ENCODE data around the gene NT5E. TPM values are rescaled to one million over a fixed set of nuclear protein-coding genes. Genes with fewer than 3 reads are reported as not detected.

Gene NT5E
- total and polyA plus RNA-seq, 5 donors from 2014 or later = 0.62 to 13.7 (median 11.0) TPM

DNA sequence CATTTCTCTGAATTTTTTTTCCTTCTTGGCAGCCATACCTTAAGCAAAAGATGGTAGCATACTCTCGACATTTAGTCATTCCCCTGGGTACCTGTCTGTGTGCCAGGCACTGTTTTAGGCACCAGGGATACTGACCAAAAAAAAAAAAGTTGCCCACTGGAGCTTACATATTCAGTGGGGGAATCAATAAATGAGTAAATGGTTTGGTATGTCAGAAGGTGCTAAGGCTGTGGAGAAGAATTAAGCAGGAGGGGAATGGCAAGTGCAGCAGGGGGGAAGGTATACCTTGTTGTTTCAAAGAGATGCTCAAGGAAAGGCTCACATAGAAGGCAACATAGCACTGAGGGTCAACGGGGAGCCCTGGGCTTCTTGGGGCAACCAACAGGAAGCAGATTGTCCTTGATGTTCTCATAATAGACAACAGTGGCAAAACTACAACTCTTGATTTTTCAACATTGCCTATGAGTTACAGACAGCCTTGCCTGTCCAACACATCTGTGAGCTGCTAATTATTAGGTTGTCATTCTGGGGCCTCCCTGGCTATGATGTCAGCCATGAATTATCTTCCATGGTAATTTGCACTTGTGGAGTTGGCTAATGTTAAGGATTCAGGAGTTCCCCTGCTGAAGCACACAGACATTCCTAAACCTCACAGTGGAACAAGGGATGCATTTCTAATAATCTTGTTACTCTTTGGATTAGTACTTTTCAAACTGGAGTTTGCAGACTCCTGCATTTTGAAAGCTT, 19.6 kb downstream of the NT5E start:
- peaks cover 3% of the 10 kb centered on the region for H3K27me3 ChIP-seq (ENCODE audit: control insufficient read depth, insufficient read depth, low read length)
- no peak overlapping the region for H3K4me3 Mint-ChIP-seq
- no peak overlapping the region for H3K27ac ChIP-seq (ENCODE audit: insufficient read depth, low read length, poor library complexity, severe bottlenecking)
- no peaks in the 10 kb centered on the region for H3K36me3 Mint-ChIP-seq
- H3K4me1 Mint-ChIP-seq = peaks cover 0 to 15% (median 3%) of the 10 kb centered on the region in 4 donors
- H3K4me1 ChIP-seq (ENCODE audit: control insufficient read depth, insufficient read depth, low read length, poor library complexity, severe bottlenecking) = no peaks in the 10 kb centered on the region
- H3K9me3 Mint-ChIP-seq = no peaks in the 10 kb centered on the region
- H3K36me3 ChIP-seq (ENCODE audit: control insufficient read depth, insufficient read depth, low read length) = no peaks in the 10 kb centered on the region
- ATAC-seq (ENCODE audit: low read depth in 2 of 2) (no peak), DNase-seq (no peak)
- H3K27me3 Mint-ChIP-seq = no peaks in the 10 kb centered on the region
- no peak overlapping the region for H3K4me3 ChIP-seq (ENCODE audit: low read depth, low read length)
- H3K27ac Mint-ChIP-seq = no peak overlapping the region
- H3K9me3 ChIP-seq (ENCODE audit: control insufficient read depth in 2 of 2, low read length in 2 of 2) = no peaks in the 10 kb centered on the region

GRCh38 chr6:85470023-85470410, 20.1 kb downstream of the NT5E start:
- H3K27ac Mint-ChIP-seq = no peak overlapping the region
- Histone ChIP-seq H3K27ac (ENCODE audit: insufficient read depth, low read length, poor library complexity, severe bottlenecking) (no peak overlapping the region), H3K27me3 (ENCODE audit: control insufficient read depth, insufficient read depth, low read length) (peaks cover 3% of the 10 kb centered on the region), H3K4me3 (ENCODE audit: low read depth, low read length) (no peak overlapping the region), H3K4me1 (ENCODE audit: control insufficient read depth, insufficient read depth, low read length, poor library complexity, severe bottlenecking) (no peaks in the 10 kb centered on the region), H3K36me3 (ENCODE audit: control insufficient read depth, insufficient read depth, low read length) (no peaks in the 10 kb centered on the region), H3K9me3 (ENCODE audit: control insufficient read depth in 2 of 2, low read length in 2 of 2) (no peaks in the 10 kb centered on the region)
- H3K27me3 Mint-ChIP-seq = no peaks in the 10 kb centered on the region
- H3K36me3 Mint-ChIP-seq = no peaks in the 10 kb centered on the region
- ATAC-seq (ENCODE audit: low read depth in 2 of 2) = no peak
- no peaks in the 10 kb centered on the region for H3K9me3 Mint-ChIP-seq
- H3K4me3 Mint-ChIP-seq = no peak overlapping the region
- H3K4me1 Mint-ChIP-seq = peaks cover 0 to 9% (median 3%) of the 10 kb centered on the region in 4 donors
- no peak for DNase-seq

- no peak for DNase-seq
- Histone ChIP-seq H3K36me3 (ENCODE audit: control insufficient read depth, insufficient read depth, low read length) (no peaks in the 10 kb centered on the region), H3K9me3 (ENCODE audit: control insufficient read depth in 2 of 2, low read length in 2 of 2) (no peaks in the 10 kb centered on the region), H3K4me1 (ENCODE audit: control insufficient read depth, insufficient read depth, low read length, poor library complexity, severe bottlenecking) (no peaks in the 10 kb centered on the region), H3K27me3 (ENCODE audit: control insufficient read depth, insufficient read depth, low read length) (peaks cover 4% of the 10 kb centered on the region), H3K4me3 (ENCODE audit: low read depth, low read length) (no peak overlapping the region), H3K27ac (ENCODE audit: insufficient read depth, low read length, poor library complexity, severe bottlenecking) (no peak overlapping the region)
- H3K27me3 Mint-ChIP-seq = no peaks in the 10 kb centered on the region
- no peak overlapping the region for H3K27ac Mint-ChIP-seq
- no peak overlapping the region for H3K4me3 Mint-ChIP-seq
- no peaks in the 10 kb centered on the region for H3K36me3 Mint-ChIP-seq
- ATAC-seq (ENCODE audit: low read depth in 2 of 2) = no peak
- H3K9me3 Mint-ChIP-seq = no peaks in the 10 kb centered on the region
- no peaks in the 10 kb centered on the region for H3K4me1 Mint-ChIP-seq
These were observed 22.9 kb downstream of the NT5E start for GRCh38 chr6:85472744-85473143.

GRCh38 chr6:85473748-85474147, 23.9 kb downstream of the NT5E start:
- ATAC-seq (ENCODE audit: low read depth in 2 of 2) (no peak), DNase-seq (no peak)
- Mint-ChIP-seq H3K4me1 (no peaks in the 10 kb centered on the region), H3K4me3 (no peak overlapping the region), H3K9me3 (no peaks in the 10 kb centered on the region), H3K27me3 (no peaks in the 10 kb centered on the region), H3K36me3 (no peaks in the 10 kb centered on the region), H3K27ac (no peak overlapping the region)
- no peak overlapping the region for H3K27ac ChIP-seq (ENCODE audit: insufficient read depth, low read length, poor library complexity, severe bottlenecking)
- no peaks in the 10 kb centered on the region for H3K4me1 ChIP-seq (ENCODE audit: control insufficient read depth, insufficient read depth, low read length, poor library complexity, severe bottlenecking)
- no peak overlapping the region for H3K4me3 ChIP-seq (ENCODE audit: low read depth, low read length)
- H3K27me3 ChIP-seq (ENCODE audit: control insufficient read depth, insufficient read depth, low read length) = peaks cover 4% of the 10 kb centered on the region
- H3K36me3 ChIP-seq (ENCODE audit: control insufficient read depth, insufficient read depth, low read length) = no peaks in the 10 kb centered on the region
- H3K9me3 ChIP-seq (ENCODE audit: control insufficient read depth in 2 of 2, low read length in 2 of 2) = no peaks in the 10 kb centered on the region

GRCh38 chr6:85476532-85476931, 26.6 kb downstream of the NT5E start:
- no peak overlapping the region for H3K27ac Mint-ChIP-seq
- no peak for ATAC-seq (ENCODE audit: low read depth in 2 of 2)
- H3K4me3 Mint-ChIP-seq = no peak overlapping the region
- Histone ChIP-seq H3K4me3 (ENCODE audit: low read depth, low read length) (no peak overlapping the region), H3K27me3 (ENCODE audit: control insufficient read depth, insufficient read depth, low read length) (peaks cover 1% of the 10 kb centered on the region), H3K27ac (ENCODE audit: insufficient read depth, low read length, poor library complexity, severe bottlenecking) (no peak overlapping the region), H3K9me3 (ENCODE audit: control insufficient read depth in 2 of 2, low read length in 2 of 2) (no peaks in the 10 kb centered on the region), H3K36me3 (ENCODE audit: control insufficient read depth, insufficient read depth, low read length) (no peaks in the 10 kb centered on the region), H3K4me1 (ENCODE audit: control insufficient read depth, insufficient read depth, low read length, poor library complexity, severe bottlenecking) (no peaks in the 10 kb centered on the region)
- H3K36me3 Mint-ChIP-seq = no peaks in the 10 kb centered on the region
- no peak for DNase-seq
- H3K27me3 Mint-ChIP-seq = no peaks in the 10 kb centered on the region
- no peaks in the 10 kb centered on the region for H3K9me3 Mint-ChIP-seq
- H3K4me1 Mint-ChIP-seq = no peaks in the 10 kb centered on the region

DNA sequence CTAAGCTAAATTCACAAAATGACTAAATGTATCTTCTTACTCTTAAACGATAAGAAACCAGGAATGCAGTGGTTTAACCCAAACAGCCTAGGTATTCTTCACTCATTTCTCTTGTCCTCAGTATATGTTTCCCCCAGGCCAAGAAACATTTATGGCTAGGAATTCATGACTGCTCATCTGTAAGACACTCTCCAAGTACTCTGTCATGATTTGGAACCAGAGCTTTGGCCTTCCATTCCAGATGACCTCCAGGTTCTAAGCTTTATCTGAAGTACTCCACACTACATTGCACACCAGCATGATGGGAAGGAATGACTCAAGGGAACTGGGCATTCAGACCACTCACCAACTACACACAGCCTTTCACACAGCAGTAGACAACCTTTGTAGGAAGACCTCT, 29.3 kb downstream of the NT5E start:
- H3K4me3 Mint-ChIP-seq = no peak overlapping the region
- H3K9me3 Mint-ChIP-seq = no peaks in the 10 kb centered on the region
- DNase-seq (no peak), ATAC-seq (ENCODE audit: low read depth in 2 of 2) (no peak)
- H3K36me3 Mint-ChIP-seq = no peaks in the 10 kb centered on the region
- Histone ChIP-seq H3K27me3 (ENCODE audit: control insufficient read depth, insufficient read depth, low read length) (peaks cover 1% of the 10 kb centered on the region), H3K4me1 (ENCODE audit: control insufficient read depth, insufficient read depth, low read length, poor library complexity, severe bottlenecking) (no peaks in the 10 kb centered on the region), H3K27ac (ENCODE audit: insufficient read depth, low read length, poor library complexity, severe bottlenecking) (no peak overlapping the region), H3K4me3 (ENCODE audit: low read depth, low read length) (no peak overlapping the region), H3K36me3 (ENCODE audit: control insufficient read depth, insufficient read depth, low read length) (no peaks in the 10 kb centered on the region), H3K9me3 (ENCODE audit: control insufficient read depth in 2 of 2, low read length in 2 of 2) (no peaks in the 10 kb centered on the region)
- H3K27ac Mint-ChIP-seq = no peak overlapping the region
- H3K27me3 Mint-ChIP-seq = peaks cover 9% of the 10 kb centered on the region
- H3K4me1 Mint-ChIP-seq = peaks cover 4 to 5% (median 5%) of the 10 kb centered on the region in 4 donors

DNA sequence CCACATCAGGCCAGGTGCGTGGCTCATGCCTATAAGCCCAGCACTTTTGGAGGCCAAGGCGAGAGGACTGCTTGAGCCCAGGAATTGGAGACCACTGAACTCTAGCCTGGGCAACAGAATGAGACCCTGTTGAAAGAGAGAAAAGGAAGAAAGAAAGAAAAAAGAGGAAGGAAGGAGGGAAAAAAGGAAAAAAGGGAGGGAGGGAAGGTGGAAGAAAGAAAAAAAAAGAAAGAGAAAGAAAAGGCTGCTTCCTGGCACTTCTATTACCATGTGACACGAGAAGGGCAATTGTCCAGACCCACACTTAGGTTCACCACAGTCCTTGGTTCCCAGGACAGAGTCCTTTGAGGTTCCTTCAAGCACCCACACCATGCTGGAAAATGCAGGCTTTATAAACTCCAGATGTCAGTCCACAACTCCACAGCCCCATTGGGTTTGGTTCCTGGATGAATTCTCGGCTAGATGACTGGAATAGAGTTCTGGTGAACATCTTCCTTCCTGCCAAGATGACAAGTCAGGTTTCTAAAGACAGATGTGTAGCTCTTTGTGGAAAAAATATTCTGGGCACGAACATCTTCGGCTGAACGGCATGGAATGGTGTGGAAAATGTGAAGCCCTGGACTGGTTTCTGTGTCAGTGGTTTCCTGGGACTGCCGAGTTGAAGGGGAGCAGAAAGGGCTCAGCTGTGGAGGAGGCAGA, 32.5 kb downstream of the NT5E start:
- Histone ChIP-seq H3K27ac (ENCODE audit: insufficient read depth, low read length, poor library complexity, severe bottlenecking) (no peak overlapping the region), H3K27me3 (ENCODE audit: control insufficient read depth, insufficient read depth, low read length) (peaks cover 1% of the 10 kb centered on the region), H3K36me3 (ENCODE audit: control insufficient read depth, insufficient read depth, low read length) (no peaks in the 10 kb centered on the region), H3K4me1 (ENCODE audit: control insufficient read depth, insufficient read depth, low read length, poor library complexity, severe bottlenecking) (no peaks in the 10 kb centered on the region), H3K9me3 (ENCODE audit: control insufficient read depth in 2 of 2, low read length in 2 of 2) (no peaks in the 10 kb centered on the region), H3K4me3 (ENCODE audit: low read depth, low read length) (no peak overlapping the region)
- H3K27me3 Mint-ChIP-seq = peaks cover 18% of the 10 kb centered on the region
- H3K36me3 Mint-ChIP-seq = no peaks in the 10 kb centered on the region
- peaks cover 4 to 5% (median 5%) of the 10 kb centered on the region in 4 donors for H3K4me1 Mint-ChIP-seq
- no peak for DNase-seq
- H3K27ac Mint-ChIP-seq = no peak overlapping the region
- no peak overlapping the region for H3K4me3 Mint-ChIP-seq
- ATAC-seq (ENCODE audit: low read depth in 2 of 2) = no peak
- H3K9me3 Mint-ChIP-seq = peaks cover 0 to under 1% (median 0%) of the 10 kb centered on the region in 7 donors

Data from CD4-positive, CD25-positive, alpha-beta regulatory T cell (primary cell).